Peyer's patch (tissue), 4 donors: Measurements from ENCODE around the gene HAUS1.

Source experiments
- CTCF ChIP-seq, 6 experiments: fragments of 450-650 bp in 4 of 6; fragments of 200-600 bp in 2 of 6; sonication (generic) in 1 of 6; IDR thresholded peaks; one replicate each; pipeline ENCODE4 v1.5.1; 2017 to 2019; ENCODE audit warnings: antibody characterized with exemption in 6 of 6, mild to moderate bottlenecking in 3 of 6, moderate library complexity in 1 of 6
- POLR2A ChIP-seq, 2 donors: fragments of 450-650 bp; IDR thresholded peaks; one replicate each; pipeline ENCODE4 v1.5.1; 2017; ENCODE audit warnings: antibody characterized with exemption in 2 of 2, mild to moderate bottlenecking in 2 of 2, moderate library complexity in 2 of 2

- no peak for TF ChIP-seq CTCF (IDR thresholded peaks at IDR 0.05)
- TF ChIP-seq POLR2A (IDR thresholded peaks at IDR 0.05): no peak
These were observed 5.2 kb downstream of the HAUS1 start for GRCh38 chr18:46109386-46109785.
